Thyroid gland (tissue), 4 donors: ENCODE data around the gene LCTL.
"Not testable (repeated sequence)": the region's sequence is repeated elsewhere in the genome, so short reads cannot be mapped to it uniquely, and the experiment has no call there.

Source experiments
- POLR2A ChIP-seq, 2 donors: fragments of 450-650 bp; IDR thresholded peaks; one replicate each; pipeline ENCODE4 v1.6.1; 2017; ENCODE audit warnings: antibody characterized with exemption in 2 of 2, mild to moderate bottlenecking in 2 of 2, moderate library complexity in 1 of 2
- TF ChIP-seq, protein P1 (sequence below), 6 experiments: fragments of 200-600 bp in 3 of 6; fragments of 450-650 bp in 3 of 6; sonication (generic) in 3 of 6; IDR thresholded peaks; one replicate each; pipeline ENCODE4 v1.5.1; 2016 to 2019; ENCODE audit warnings: antibody characterized with exemption in 6 of 6, mild to moderate bottlenecking in 2 of 6, inconsistent platforms in 1 of 6, moderate library complexity in 1 of 6

GRCh38 chr15:66500346-66500745, 65.5 kb downstream of the LCTL start:
- TF ChIP-seq, protein P1, sequence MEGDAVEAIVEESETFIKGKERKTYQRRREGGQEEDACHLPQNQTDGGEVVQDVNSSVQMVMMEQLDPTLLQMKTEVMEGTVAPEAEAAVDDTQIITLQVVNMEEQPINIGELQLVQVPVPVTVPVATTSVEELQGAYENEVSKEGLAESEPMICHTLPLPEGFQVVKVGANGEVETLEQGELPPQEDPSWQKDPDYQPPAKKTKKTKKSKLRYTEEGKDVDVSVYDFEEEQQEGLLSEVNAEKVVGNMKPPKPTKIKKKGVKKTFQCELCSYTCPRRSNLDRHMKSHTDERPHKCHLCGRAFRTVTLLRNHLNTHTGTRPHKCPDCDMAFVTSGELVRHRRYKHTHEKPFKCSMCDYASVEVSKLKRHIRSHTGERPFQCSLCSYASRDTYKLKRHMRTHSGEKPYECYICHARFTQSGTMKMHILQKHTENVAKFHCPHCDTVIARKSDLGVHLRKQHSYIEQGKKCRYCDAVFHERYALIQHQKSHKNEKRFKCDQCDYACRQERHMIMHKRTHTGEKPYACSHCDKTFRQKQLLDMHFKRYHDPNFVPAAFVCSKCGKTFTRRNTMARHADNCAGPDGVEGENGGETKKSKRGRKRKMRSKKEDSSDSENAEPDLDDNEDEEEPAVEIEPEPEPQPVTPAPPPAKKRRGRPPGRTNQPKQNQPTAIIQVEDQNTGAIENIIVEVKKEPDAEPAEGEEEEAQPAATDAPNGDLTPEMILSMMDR (IDR thresholded peaks at IDR 0.05), result not testable (repeated sequence)
- not testable (repeated sequence) for TF ChIP-seq POLR2A (IDR thresholded peaks at IDR 0.05)
